H1 (cell line): Measurements from ENCODE around the gene SEL1L. TPM values are rescaled to one million over a fixed set of nuclear protein-coding genes. Genes with fewer than 3 reads are reported as not detected.

Experiments
- CTCF ChIA-PET: fragments of 300-600 bp; sonication (Branson Sonifier 250); formaldehyde crosslinking; loops from one replicate; lab custom pipeline; 2021; ENCODE audit not compliant: partially characterized antibody; lab: Charles Lee
- POLR2A ChIA-PET: fragments of 300-600 bp; sonication (Branson Sonifier 250); formaldehyde crosslinking; loops from one replicate; lab custom pipeline; 2021; ENCODE audit warnings: inconsistent platforms; ENCODE audit not compliant: partially characterized antibody; lab: Charles Lee
- DNase-seq, 2 experiments: peaks; one replicate each; pipeline versions ENCODE4 v3.0.0 to v3.0.0-alpha.2; 2010 to 2022; ENCODE audit warnings: low spot score in 2 of 2, low read depth in 1 of 2, mixed read lengths in 1 of 2
- FAIRE-seq: peaks from 2 replicates; lab custom pipeline; 2011; peaks lifted over from hg19 to GRCh38; lab: Jason Lieb, UNC
- H2AFZ ChIP-seq: 2 replicates; pipeline ENCODE4 v1.8.1; 2012; ENCODE audit warnings: low read length, inconsistent platforms
- H2AK5ac ChIP-seq: 2 replicates; pipeline ENCODE4 v1.6.1; 2013; ENCODE audit warnings: low read depth, low read length
- H2BK120ac ChIP-seq: replicated peaks from 2 replicates; pipeline ENCODE3; 2013; ENCODE audit warnings: low read depth, low read length, inconsistent platforms
- H2BK12ac ChIP-seq: 2 replicates; pipeline ENCODE4 v1.6.1; 2013; ENCODE audit warnings: low read depth, low read length
- H2BK15ac ChIP-seq: 2 replicates; pipeline ENCODE4 v1.6.1; 2013; ENCODE audit warnings: low read length
- H2BK20ac ChIP-seq: 2 replicates; pipeline ENCODE4 v1.6.1; 2013; ENCODE audit warnings: low read length
- H2BK5ac ChIP-seq: 2 replicates; pipeline ENCODE4 v1.6.1; 2013; ENCODE audit warnings: low read depth, low read length
- H3K14ac ChIP-seq: 2 replicates; pipeline ENCODE4 v1.6.1; 2013; ENCODE audit warnings: inconsistent platforms; ENCODE audit not compliant: insufficient read length
- H3K18ac ChIP-seq: 2 replicates; pipeline ENCODE4 v1.6.1; 2013; ENCODE audit warnings: low read length; ENCODE audit errors: extremely low read depth
- H3K23ac ChIP-seq: 2 replicates; pipeline ENCODE4 v1.6.1; 2013; ENCODE audit warnings: inconsistent platforms; ENCODE audit not compliant: insufficient read length
- H3K23me2 ChIP-seq: 2 replicates; pipeline ENCODE4 v1.6.1; 2013; ENCODE audit warnings: low read depth, low read length
- H3K27ac ChIP-seq: 2 replicates; pipeline ENCODE4 v1.6.1; 2011; ENCODE audit warnings: low read depth, low read length, inconsistent platforms
- H3K27me3 ChIP-seq, 4 experiments: replicated peaks in 1 of 4; 1 replicate in 1 of 4; 2 replicates in 3 of 4; pipeline versions ENCODE4 v1.6.1 to v1.8.1; 2011 to 2013; ENCODE audit warnings: low read length in 3 of 4, mild to moderate bottlenecking in 3 of 4, inconsistent platforms in 2 of 4, mixed read lengths in 2 of 4, moderate library complexity in 1 of 4; ENCODE audit not compliant: control insufficient read depth in 3 of 4, insufficient read depth in 3 of 4; ENCODE audit errors: extremely low read depth in 1 of 4
- H3K36me3 ChIP-seq, 4 experiments: 2 replicates each; pipeline versions ENCODE4 v1.6.1 to v1.8.1; 2011 to 2013; ENCODE audit warnings: mild to moderate bottlenecking in 4 of 4, low read length in 3 of 4, moderate library complexity in 2 of 4, control low read depth in 1 of 4, inconsistent platforms in 1 of 4; ENCODE audit not compliant: insufficient read depth in 4 of 4, control insufficient read depth in 2 of 4
- H3K4ac ChIP-seq: replicated peaks from 2 replicates; pipeline ENCODE3; 2013; ENCODE audit warnings: low read length, low read depth, mixed read lengths, inconsistent platforms; ENCODE audit not compliant: insufficient read length
- H3K4me1 ChIP-seq, 4 experiments: replicated peaks in 1 of 4; 1 replicate in 1 of 4; 2 replicates in 3 of 4; pipeline versions ENCODE4 v1.6.1 to v1.8.1; 2011 to 2013; ENCODE audit warnings: low read length in 3 of 4, inconsistent platforms in 2 of 4, mixed read lengths in 1 of 4; ENCODE audit not compliant: insufficient read depth in 4 of 4, control insufficient read depth in 3 of 4
- H3K4me2 ChIP-seq, 2 experiments: 2 replicates each; pipeline versions ENCODE4 v1.6.1 to v1.8.1; 2011 to 2013; ENCODE audit warnings: low read depth in 2 of 2, low read length in 2 of 2, control low read depth in 1 of 2, inconsistent platforms in 1 of 2, mild to moderate bottlenecking in 1 of 2; ENCODE audit not compliant: insufficient read depth in 1 of 2
- H3K4me3 ChIP-seq, 4 experiments: fragments of 200-600, 300-600 bp in 1 of 4; sonication (generic), shearing (Covaris generic), sonication (Bioruptor Twin) in 1 of 4; 2 replicates each; pipeline versions ENCODE4 v1.5.1 to v1.8.1; 2011 to 2016; ENCODE audit warnings: low read length in 4 of 4, low read depth in 3 of 4, control low read depth in 2 of 4, inconsistent platforms in 2 of 4, mild to moderate bottlenecking in 2 of 4, mixed read lengths in 1 of 4, moderate library complexity in 1 of 4; ENCODE audit not compliant: insufficient read depth in 2 of 4; ENCODE audit errors: extremely low read depth in 1 of 4
- H3K56ac ChIP-seq: replicated peaks from 2 replicates; pipeline ENCODE3; 2013; ENCODE audit warnings: low read depth, mild to moderate bottlenecking, mixed read lengths, low read length, inconsistent platforms; ENCODE audit not compliant: insufficient read length
- H3K79me1 ChIP-seq: 2 replicates; pipeline ENCODE4 v1.6.1; 2013; ENCODE audit warnings: low read depth, low read length, control low read depth
- H3K79me2 ChIP-seq, 2 experiments: 2 replicates each; pipeline versions ENCODE4 v1.6.1 to v1.8.1; 2012 to 2013; ENCODE audit warnings: low read length in 2 of 2, mild to moderate bottlenecking in 2 of 2, inconsistent platforms in 1 of 2; ENCODE audit not compliant: insufficient read depth in 2 of 2, control insufficient read depth in 1 of 2
- H3K9ac ChIP-seq, 4 experiments: replicated peaks in 1 of 4; 1 replicate in 1 of 4; 2 replicates in 3 of 4; pipeline versions ENCODE4 v1.6.1 to v1.8.1; 2011 to 2013; ENCODE audit warnings: low read depth in 3 of 4, low read length in 3 of 4, control low read depth in 2 of 4, mild to moderate bottlenecking in 2 of 4, moderate library complexity in 2 of 4, inconsistent platforms in 1 of 4; ENCODE audit errors: extremely low read depth in 1 of 4
- H3K9me3 ChIP-seq, 2 experiments: 2 replicates each; pipeline versions ENCODE4 v1.6.1 to v1.8.1; 2012 to 2013; ENCODE audit warnings: mild to moderate bottlenecking in 2 of 2, moderate library complexity in 2 of 2, control low read depth in 1 of 2, inconsistent platforms in 1 of 2, low read depth in 1 of 2, low read length in 1 of 2, mixed read lengths in 1 of 2; ENCODE audit not compliant: insufficient read depth in 2 of 2
- H4K20me1 ChIP-seq, 2 experiments: replicated peaks in 1 of 2; 2 replicates each; pipeline versions ENCODE3 to v1.8.1; 2011 to 2013; ENCODE audit warnings: inconsistent platforms in 2 of 2, low read length in 2 of 2, mild to moderate bottlenecking in 1 of 2; ENCODE audit not compliant: insufficient read depth in 2 of 2, control insufficient read depth in 1 of 2
- H4K5ac ChIP-seq: 2 replicates; pipeline ENCODE4 v1.6.1; 2013; ENCODE audit warnings: low read length, low read depth, mixed read lengths, inconsistent platforms; ENCODE audit not compliant: insufficient read length
- H4K8ac ChIP-seq: 2 replicates; pipeline ENCODE4 v1.8.0; 2013; ENCODE audit warnings: mild to moderate bottlenecking, moderate library complexity, low read length, inconsistent platforms; ENCODE audit not compliant: insufficient read depth; ENCODE audit errors: extremely low read depth
- H4K91ac ChIP-seq: replicated peaks from 2 replicates; pipeline ENCODE3; 2013; ENCODE audit warnings: low read length, mixed read lengths, inconsistent platforms; ENCODE audit not compliant: insufficient read length
- POLR2A ChIP-seq, 2 experiments: IDR thresholded peaks; 1 replicate in 1 of 2; 2 replicates in 1 of 2; pipeline ENCODE4 v1.6.1; 2011; ENCODE audit warnings: low read depth in 2 of 2, low read length in 2 of 2, mild to moderate bottlenecking in 2 of 2; ENCODE audit errors: control extremely low read depth in 1 of 2
- SIN3A ChIP-seq, 2 experiments: IDR thresholded peaks in 1 of 2; conservative IDR thresholded peaks in 1 of 2; 2 replicates each; pipeline ENCODE4 v1.6.1; 2011 to 2012; ENCODE audit warnings: low read length in 2 of 2, improper control_type of control experiment in 1 of 2, low read depth in 1 of 2, mild to moderate bottlenecking in 1 of 2
- SUZ12 ChIP-seq: fragments of 200-600 bp; sonication (generic); IDR thresholded peaks from 2 replicates; pipeline ENCODE4 v1.6.1; 2012; ENCODE audit warnings: mild to moderate bottlenecking, inconsistent platforms, low read length, moderate library complexity, mixed read lengths
- USF2 ChIP-seq: IDR thresholded peaks from 2 replicates; pipeline ENCODE4 v1.6.1; 2011; ENCODE audit warnings: low read length, improper control_type of control experiment
- WGBS, 2 experiments: shearing (Covaris generic) in 1 of 2; methylation state at CpG; one replicate each; pipeline versions ENCODE4 v1.1.6 to v1.1.7; 2013 to 2015; ENCODE audit warnings: low lambda C conversion rate in 2 of 2, mixed read lengths in 2 of 2, inconsistent platforms in 1 of 2, low coverage in 1 of 2, missing lambda C conversion rate in 1 of 2; ENCODE audit not compliant: insufficient replicate concordance in 2 of 2, insufficient coverage in 1 of 2, insufficient read length in 1 of 2; ENCODE audit errors: extremely low coverage in 1 of 2, missing lambda C conversion rate in 1 of 2; 5-methylcytosine and 5-hydroxymethylcytosine counted together
- polyA plus RNA-seq, 7 experiments: library from polyadenylated mRNA; depleted of rRNA in 3 of 7; stranded (reverse) in 5 of 7; unstranded in 2 of 7; fragments of >200 nt in 5 of 7; fragments of 200-250 nt in 2 of 7; gene quantifications; 1 replicate in 5 of 7; 2 replicates in 1 of 7; 4 replicates in 1 of 7; pipeline versions ENCODE4 v1.2.1 to v1.2.3, GENCODE V29; 2011 to 2013; ENCODE audit warnings: missing spikeins in 2 of 7, mixed read lengths in 2 of 7
- total RNA-seq: library from RNA; stranded (reverse); fragmentation: NEBNext Ultra II Directional; extraction: Animal tissue kit (Norgen Biotek cat#: 25700); gene quantifications from 2 replicates; pipeline ENCODE4 v1.2.1, GENCODE V29; 2021

SEL1L gene
- total and polyA plus RNA-seq, 2 of the 8 experiments (the other 6 are each of a cell fraction or from before 2014, with no cell fraction given): 4.3 to 34.9 TPM

- Histone ChIP-seq H2AFZ (no peak overlapping the region), H3K23me2 (no peaks in the 10 kb centered on the region), H4K91ac (no peak overlapping the region), H4K20me1 (no peaks in the 10 kb centered on the region), H3K4me2 (no peak overlapping the region), H2BK20ac (no peak overlapping the region), H2BK12ac (no peak overlapping the region), H4K8ac (no peak overlapping the region), H3K79me1 (no peaks in the 10 kb centered on the region), H3K27ac (no peak overlapping the region), H2BK120ac (no peak overlapping the region), H2BK5ac (no peak overlapping the region), H3K36me3 (no peaks in the 10 kb centered on the region), H2AK5ac (no peak overlapping the region), H3K79me2 (no peaks in the 10 kb centered on the region), H3K14ac (no peak overlapping the region), H3K4me3 (no peak overlapping the region), H2BK15ac (no peak overlapping the region), H3K4me1 (peaks cover 0 to 10% (median 7%) of the 10 kb centered on the region in 4 experiments; a peak in 4 of 7 replicates), H3K9me3 (no peaks in the 10 kb centered on the region), H3K23ac (no peak overlapping the region), H3K18ac (no peak overlapping the region), H3K56ac (no peak overlapping the region), H4K5ac (no peak overlapping the region), H3K27me3 (no peaks in the 10 kb centered on the region; a peak in 1 of 7 replicates), H3K4ac (no peak overlapping the region), H3K9ac (no peak overlapping the region)
- WGBS, 2 experiments: 86% methylated on average over 3 of the region's 3 CpGs; no CpG with 5 or more reads in 1 of the 2 experiments
- FAIRE-seq: no peak
- DNase-seq: no peak
- ChIA-PET CTCF (interaction anchor here (0.6 to 12.9 kb wide), 8 partner anchors 9 to 198 kb away, joined by 3 to 426 read pairs (median 16); no protein-coding TSS in a partner anchor), POLR2A (interaction anchor here (1.9 kb wide), 1 partner anchor 232 kb away, joined by 5 read pairs; no protein-coding TSS in a partner anchor)
- TF ChIP-seq POLR2A (IDR thresholded peaks at IDR 0.05; ENCODE audit: control extremely low read depth in 1 of 2, low read depth in 2 of 2, low read length in 2 of 2) (no peak), USF2 (no peak), SUZ12 (no peak), SIN3A (conservative IDR thresholded peaks at IDR 0.05 in 1 of 2, IDR thresholded peaks at IDR 0.05 in 1 of 2; ENCODE audit: low read depth in 1 of 2, low read length in 2 of 2) (no peak)
Measured at GRCh38 chr14:81450976-81451375, 82.7 kb downstream of the SEL1L start.
